HG02970 (cell line): ENCODE results near the gene APLF.
A peak's percentile ranks its signal among the peaks of the same experiment; 100 is the strongest.

ENCODE experiments used
- ATAC-seq: cut with Tn5 transposase; IDR thresholded peaks from one replicate; pipeline ENCODE4 v1.9.1; 2021; ENCODE audit warnings: mild to moderate bottlenecking, moderate library complexity, moderate number of reproducible peaks; ENCODE audit not compliant: unreplicated experiment, low FRiP score

APLF gene

GRCh38 chr2:68467077-68467960, at the start of gene APLF, which contains the start of gene FBXO48:
APLF (plus strand) TSS chr2:68467585; CDS start chr2:68467732, 147 bp downstream.
FBXO48 (minus strand) TSS chr2:68467294; CDS start chr2:68465145, 2,149 bp downstream.
- peak; percentile 97 for ATAC-seq

GRCh38 chr2:68417926-68418325, 49.5 kb upstream of the APLF start:
- ATAC-seq: no peak

GRCh38 chr2:68418419-68418818, 49.0 kb upstream of the APLF start:
- no peak for ATAC-seq

GRCh38 chr2:68418855-68419254, 48.5 kb upstream of the APLF start:
- ATAC-seq: no peak

GRCh38 chr2:68420254-68420910, 47.0 kb upstream of the APLF start:
- no peak for ATAC-seq

GRCh38 chr2:68423966-68424650, 43.3 kb upstream of the APLF start:
- peak; percentile 74 for ATAC-seq

GRCh38 chr2:68425503-68425902, 41.9 kb upstream of the APLF start:
- ATAC-seq: no peak

GRCh38 chr2:68426446-68426845, 40.9 kb upstream of the APLF start:
- ATAC-seq: no peak

- no peak for ATAC-seq
Observed at GRCh38 chr2:68426848-68427579, 40.4 kb upstream of the APLF start.

GRCh38 chr2:68428126-68428525, 39.3 kb upstream of the APLF start:
- ATAC-seq: no peak

GRCh38 chr2:68428746-68429145, 38.6 kb upstream of the APLF start:
- ATAC-seq: no peak

- ATAC-seq: no peak
Observed at GRCh38 chr2:68429311-68429826, 38.0 kb upstream of the APLF start.

GRCh38 chr2:68431316-68431972, 35.9 kb upstream of the APLF start:
- ATAC-seq: no peak

- no peak for ATAC-seq
Observed at GRCh38 chr2:68432696-68433658, 34.4 kb upstream of the APLF start.

GRCh38 chr2:68434981-68435380, 32.4 kb upstream of the APLF start:
- no peak for ATAC-seq

GRCh38 chr2:68435615-68436014, 31.8 kb upstream of the APLF start:
- no peak for ATAC-seq

- ATAC-seq: no peak
Observed at GRCh38 chr2:68436270-68436669, 31.1 kb upstream of the APLF start.

GRCh38 chr2:68438455-68439303, 28.7 kb upstream of the APLF start:
- no peak for ATAC-seq
